ENCODE data around the gene ADIG. TPM values are rescaled to one million over a fixed set of nuclear protein-coding genes. Genes with fewer than 3 reads are reported as not detected.

Gene ADIG
- total RNA-seq, 2 donors from 2014 or later: not detected

GRCh38 chr20:38628580-38629470, 47.8 kb downstream of the ADIG start:
- H3K4me1 ChIP-seq (ENCODE audit: control insufficient read depth in 1 of 2, low read depth in 2 of 2): no peaks in the 10 kb centered on the region
- no peak for TF ChIP-seq CTCF (IDR thresholded peaks at IDR 0.05)
- H3K4me3 ChIP-seq: no peak overlapping the region
- DNase-seq (ENCODE audit: low spot score): no peak
- ATAC-seq (ENCODE audit: insufficient number of reproducible peaks, low FRiP score, low read depth): no peak
- H3K9me3 ChIP-seq: peaks cover 3% of the 10 kb centered on the region
- H3K27me3 ChIP-seq (replicated peaks; ENCODE audit: insufficient read depth): no peaks in the 10 kb centered on the region
- H3K36me3 ChIP-seq: no peaks in the 10 kb centered on the region
- H3K27ac ChIP-seq: no peak overlapping the region

GRCh38 chr20:38629979-38630378, 49.0 kb downstream of the ADIG start:
- Histone ChIP-seq H3K4me3 (no peak overlapping the region), H3K9me3 (no peaks in the 10 kb centered on the region), H3K27me3 (replicated peaks; ENCODE audit: insufficient read depth) (no peaks in the 10 kb centered on the region), H3K27ac (no peak overlapping the region), H3K36me3 (no peaks in the 10 kb centered on the region), H3K4me1 (ENCODE audit: control insufficient read depth in 1 of 2, low read depth in 2 of 2) (no peaks in the 10 kb centered on the region)
- no peak for DNase-seq (ENCODE audit: low spot score)
- no peak for TF ChIP-seq CTCF (IDR thresholded peaks at IDR 0.05)
- ATAC-seq (ENCODE audit: insufficient number of reproducible peaks, low FRiP score, low read depth): no peak

GRCh38 chr20:38630727-38631126, 49.7 kb downstream of the ADIG start:
- Histone ChIP-seq H3K27me3 (replicated peaks; ENCODE audit: insufficient read depth) (no peaks in the 10 kb centered on the region), H3K4me3 (no peak overlapping the region), H3K36me3 (no peaks in the 10 kb centered on the region), H3K4me1 (ENCODE audit: control insufficient read depth in 1 of 2, low read depth in 2 of 2) (no peaks in the 10 kb centered on the region), H3K9me3 (no peaks in the 10 kb centered on the region), H3K27ac (no peak overlapping the region)
- DNase-seq (ENCODE audit: low spot score) (no peak), ATAC-seq (ENCODE audit: insufficient number of reproducible peaks, low FRiP score, low read depth) (no peak)
- no peak for TF ChIP-seq CTCF (IDR thresholded peaks at IDR 0.05)

- Histone ChIP-seq H3K4me3 (no peak overlapping the region), H3K9me3 (no peaks in the 10 kb centered on the region), H3K36me3 (no peaks in the 10 kb centered on the region), H3K27me3 (replicated peaks; ENCODE audit: insufficient read depth) (no peaks in the 10 kb centered on the region), H3K4me1 (ENCODE audit: control insufficient read depth in 1 of 2, low read depth in 2 of 2) (no peaks in the 10 kb centered on the region), H3K27ac (no peak overlapping the region)
- no peak for TF ChIP-seq CTCF (IDR thresholded peaks at IDR 0.05)
- DNase-seq (ENCODE audit: low spot score) (no peak), ATAC-seq (ENCODE audit: insufficient number of reproducible peaks, low FRiP score, low read depth) (no peak)
Observed at GRCh38 chr20:38631155-38632022, 50.4 kb downstream of the ADIG start.

- peak; percentile 75 for TF ChIP-seq CTCF (IDR thresholded peaks at IDR 0.05)
- Histone ChIP-seq H3K27ac (no peak overlapping the region), H3K9me3 (no peaks in the 10 kb centered on the region), H3K4me3 (no peak overlapping the region), H3K36me3 (no peaks in the 10 kb centered on the region), H3K4me1 (ENCODE audit: control insufficient read depth in 1 of 2, low read depth in 2 of 2) (no peaks in the 10 kb centered on the region), H3K27me3 (replicated peaks; ENCODE audit: insufficient read depth) (no peaks in the 10 kb centered on the region)
- ATAC-seq (ENCODE audit: insufficient number of reproducible peaks, low FRiP score, low read depth) (no peak), DNase-seq (ENCODE audit: low spot score) (no peak)
Observed at GRCh38 chr20:38633577-38634093, 52.6 kb downstream of the ADIG start.

All from thoracic aorta (tissue), 2 donors.